HG03039 (cell line): ENCODE data around the gene RPGRIP1L.
"Not testable (repeated sequence)": the region's sequence is repeated elsewhere in the genome, so short reads cannot be mapped to it uniquely, and the experiment has no call there.

Experiments used
- ATAC-seq: cut with Tn5 transposase; IDR thresholded peaks from one replicate; pipeline ENCODE4 v1.9.1; 2021; ENCODE audit warnings: mild to moderate bottlenecking, moderate library complexity; ENCODE audit not compliant: unreplicated experiment

RPGRIP1L gene

GRCh38 chr16:53713403-53714204 lies 9.9 kb upstream of the RPGRIP1L start:
- no peak for ATAC-seq

- no peak for ATAC-seq
These were observed 8.4 kb upstream of the RPGRIP1L start for GRCh38 chr16:53712065-53712464.

GRCh38 chr16:53711390-53711789 lies 7.7 kb upstream of the RPGRIP1L start:
- ATAC-seq: no peak

- ATAC-seq: no peak
These were observed 4.8 kb upstream of the RPGRIP1L start for GRCh38 chr16:53708490-53708889.

GRCh38 chr16:53707671-53708070 lies 4.0 kb upstream of the RPGRIP1L start:
- no peak for ATAC-seq

- no peak for ATAC-seq
These were observed 770 bp upstream of the RPGRIP1L start for GRCh38 chr16:53704445-53704813.

GRCh38 chr16:53698271-53698670 lies 5.4 kb downstream of the RPGRIP1L start:
- ATAC-seq: not testable (repeated sequence)

GRCh38 chr16:53695070-53695469 lies 8.6 kb downstream of the RPGRIP1L start:
- ATAC-seq: no peak

GRCh38 chr16:53693320-53693719 lies 10.3 kb downstream of the RPGRIP1L start:
- ATAC-seq: no peak

- no peak for ATAC-seq
These were observed 11.5 kb downstream of the RPGRIP1L start for GRCh38 chr16:53692146-53692545.

GRCh38 chr16:53690771-53691170 lies 12.9 kb downstream of the RPGRIP1L start:
- no peak for ATAC-seq

- ATAC-seq: no peak
These were observed 14.0 kb downstream of the RPGRIP1L start for GRCh38 chr16:53689636-53690035.

- no peak for ATAC-seq
These were observed 16.9 kb downstream of the RPGRIP1L start for GRCh38 chr16:53686710-53687109.

GRCh38 chr16:53685334-53685733 lies 18.3 kb downstream of the RPGRIP1L start:
- not testable (repeated sequence) for ATAC-seq

GRCh38 chr16:53681354-53681753 lies 22.3 kb downstream of the RPGRIP1L start:
- no peak for ATAC-seq

- no peak for ATAC-seq
These were observed 22.9 kb downstream of the RPGRIP1L start for GRCh38 chr16:53680756-53681155.

- no peak for ATAC-seq
These were observed 24.8 kb downstream of the RPGRIP1L start for GRCh38 chr16:53678756-53679343.

GRCh38 chr16:53678155-53678554 lies 25.5 kb downstream of the RPGRIP1L start:
- no peak for ATAC-seq

- no peak for ATAC-seq
These were observed 30.5 kb downstream of the RPGRIP1L start for GRCh38 chr16:53673189-53673588.

GRCh38 chr16:53672461-53672860 lies 31.2 kb downstream of the RPGRIP1L start:
- no peak for ATAC-seq

- no peak for ATAC-seq
These were observed 34.8 kb downstream of the RPGRIP1L start for GRCh38 chr16:53668869-53669268.

- ATAC-seq: no peak
These were observed 36.8 kb downstream of the RPGRIP1L start for GRCh38 chr16:53666786-53667415.
